K562 (cell line): ENCODE measurements around the gene PCSK2. TPM values are rescaled to one million over a fixed set of nuclear protein-coding genes. Genes with fewer than 3 reads are reported as not detected.
A peak's percentile ranks its signal among the peaks of the same experiment; 100 is the strongest.

Experiments
- ATAC-seq: fragments of 200-7000 bp; cut with Tn5 transposase; 3 replicates; pipeline ENCODE4 v1.9.1; 2020; ENCODE audit warnings: moderate library complexity
- BruUV-seq: library from RNA; stranded (reverse); fragments of 400-500 nt; replicated peaks from 2 replicates; lab custom pipeline; 2021; lab: Mats Ljungman, UMichigan
- CTCF ChIA-PET: fragments of 300-600 bp; formaldehyde crosslinking; extraction: SDS; loops from one replicate; lab custom pipeline; 2021; ENCODE audit warnings: low intra/inter-chr PET ratio; lab: Yijun Ruan, JAX
- POLR2A ChIA-PET: fragments of 300-600, 350-650 bp; sonication (Branson Sonifier 250); formaldehyde crosslinking; extraction: SDS; loops from one replicate; lab custom pipeline; 2021; ENCODE audit warnings: antibody characterized with exemption, inconsistent platforms; lab: Yijun Ruan, JAX
- DNase-seq, 4 experiments: peaks; one replicate each; pipeline versions ENCODE4 v3.0.0 to v3.0.0-alpha.2; 2011 to 2018; ENCODE audit warnings: low spot score in 3 of 4, mixed read lengths in 3 of 4; ENCODE audit errors: extremely low read depth in 1 of 4
- FAIRE-seq: peaks from 2 replicates; lab custom pipeline; 2011; peaks lifted over from hg19 to GRCh38; lab: Jason Lieb, UNC
- H2AFZ ChIP-seq: 2 replicates; pipeline ENCODE4 v1.6.0; 2011; ENCODE audit warnings: low read depth, low read length, control low read depth, inconsistent platforms
- H3K27ac ChIP-seq: fragments of 200-600 bp; 3 replicates; pipeline ENCODE4 v1.8.0; 2011; ENCODE audit warnings: low read depth, mild to moderate bottlenecking, control low read depth, inconsistent platforms, low read length, moderate library complexity, mixed read lengths; ENCODE audit errors: extremely low read depth
- H3K27me3 ChIP-seq, 2 experiments: fragments of 300-600 bp in 1 of 2; 2 replicates in 1 of 2; 3 replicates in 1 of 2; pipeline versions ENCODE4 v1.6.0 to v1.8.0; 2011; ENCODE audit warnings: inconsistent platforms in 2 of 2, low read length in 2 of 2, mild to moderate bottlenecking in 1 of 2, mixed read lengths in 1 of 2, moderate library complexity in 1 of 2; ENCODE audit not compliant: control insufficient read depth in 2 of 2, insufficient read depth in 2 of 2
- H3K36me3 ChIP-seq: fragments of 300-600 bp; 3 replicates; pipeline ENCODE4 v1.8.0; 2011; ENCODE audit warnings: mild to moderate bottlenecking, low read length, inconsistent platforms; ENCODE audit not compliant: control insufficient read depth, insufficient read depth
- H3K4me1 ChIP-seq, 2 experiments: fragments of 200-600 bp in 1 of 2; replicated peaks in 1 of 2; 2 replicates in 1 of 2; 3 replicates in 1 of 2; pipeline versions ENCODE4 v1.5.1 to v1.8.0; 2011; ENCODE audit warnings: inconsistent platforms in 2 of 2, low read length in 2 of 2, mild to moderate bottlenecking in 1 of 2, mixed read lengths in 1 of 2, moderate library complexity in 1 of 2; ENCODE audit not compliant: control insufficient read depth in 2 of 2, insufficient read depth in 2 of 2
- H3K4me2 ChIP-seq: 2 replicates; pipeline ENCODE4 v1.6.1; 2011; ENCODE audit warnings: low read length, control low read depth, inconsistent platforms, mixed read lengths; ENCODE audit not compliant: insufficient read depth
- H3K4me3 ChIP-seq: fragments of 200-600 bp; sonication (generic), shearing (Covaris generic); 2 replicates; pipeline ENCODE4 v1.5.1; 2016; ENCODE audit warnings: control low read depth, inconsistent platforms
- H3K79me2 ChIP-seq: fragments of 200-600 bp; 3 replicates; pipeline ENCODE4 v1.8.0; 2011; ENCODE audit warnings: low read length, inconsistent platforms; ENCODE audit not compliant: control insufficient read depth, insufficient read depth
- H3K9ac ChIP-seq, 2 experiments: 2 replicates each; pipeline versions ENCODE4 v1.6.0 to v1.6.1; 2011; ENCODE audit warnings: low read depth in 2 of 2, low read length in 2 of 2, control low read depth in 1 of 2, inconsistent platforms in 1 of 2, mild to moderate bottlenecking in 1 of 2, mixed read lengths in 1 of 2; ENCODE audit not compliant: insufficient read depth in 1 of 2
- H3K9me1 ChIP-seq: one replicate; pipeline ENCODE4 v1.6.0; 2011; ENCODE audit warnings: inconsistent platforms, mild to moderate bottlenecking, low read length, moderate library complexity; ENCODE audit not compliant: control insufficient read depth, insufficient read depth
- H3K9me3 ChIP-seq: replicated peaks from 2 replicates; pipeline ENCODE4 v1.5.1; 2011; ENCODE audit warnings: low read depth, low read length, inconsistent platforms; ENCODE audit not compliant: control insufficient read depth, insufficient read depth
- H4K20me1 ChIP-seq: replicated peaks from 2 replicates; pipeline ENCODE4 v1.6.1; 2011; ENCODE audit warnings: low read length, inconsistent platforms, mixed read lengths; ENCODE audit not compliant: control insufficient read depth, insufficient read depth
- E2F5 ChIP-seq: sonication (generic); formaldehyde crosslinking; IDR thresholded peaks from 2 replicates; pipeline ENCODE4 v1.8.0; 2022; ENCODE audit warnings: mild to moderate bottlenecking, missing genetic modification reagents
- ETV1 ChIP-seq: fragments of 450-650 bp; conservative IDR thresholded peaks from 2 replicates; pipeline ENCODE4 v1.6.1; 2016; ENCODE audit warnings: missing genetic modification characterization, control low read depth, low read depth, missing compliant biosample characterization
- FOSL1 ChIP-seq: fragments of 200-800 bp; sonication (Bioruptor generic); conservative IDR thresholded peaks from 2 replicates; pipeline ENCODE4 v1.6.1; 2016; ENCODE audit warnings: missing genetic modification characterization, missing compliant biosample characterization
- MNT ChIP-seq, 2 experiments: fragments of 450-650 bp; conservative IDR thresholded peaks; 2 replicates each; pipeline ENCODE4 v1.6.1; 2017; ENCODE audit warnings: mild to moderate bottlenecking in 2 of 2, moderate library complexity in 2 of 2
- MYBL2 ChIP-seq, 2 experiments: fragments of 450-650 bp in 1 of 2; sonication (generic) in 1 of 2; formaldehyde crosslinking in 1 of 2; IDR thresholded peaks; 2 replicates each; pipeline versions ENCODE4 v1.6.1 to v1.8.1; 2017 to 2022; ENCODE audit warnings: borderline replicate concordance in 1 of 2, inconsistent platforms in 1 of 2, low read depth in 1 of 2, mild to moderate bottlenecking in 1 of 2, missing genetic modification reagents in 1 of 2, moderate library complexity in 1 of 2
- NRF1 ChIP-seq, 2 experiments: fragments of 450-650 bp; IDR thresholded peaks in 1 of 2; conservative IDR thresholded peaks in 1 of 2; 2 replicates each; pipeline ENCODE4 v1.6.1; 2014; ENCODE audit warnings: mild to moderate bottlenecking in 2 of 2
- PCBP1 ChIP-seq: fragments of 200-400 bp; formaldehyde crosslinking; IDR thresholded peaks from 2 replicates; pipeline ENCODE4 v1.6.1; 2018; ENCODE audit warnings: mild to moderate bottlenecking, low read depth, low read length; ENCODE audit not compliant: poor library complexity, severe bottlenecking
- POLR2G ChIP-seq: fragments of 200-400 bp; formaldehyde crosslinking; IDR thresholded peaks from 2 replicates; pipeline ENCODE4 v1.6.1; 2017; ENCODE audit warnings: low read depth, mild to moderate bottlenecking, antibody characterized with exemption, low read length, moderate library complexity
- PREB ChIP-seq: sonication (generic); formaldehyde crosslinking; IDR thresholded peaks from 2 replicates; pipeline ENCODE4 v1.8.1; 2023; ENCODE audit warnings: mild to moderate bottlenecking, missing genetic modification reagents
- RBM39 ChIP-seq: fragments of 200-400 bp; formaldehyde crosslinking; optimal IDR thresholded peaks from 2 replicates; pipeline ENCODE3; 2018; ENCODE audit warnings: low read depth, low read length
- SIN3A ChIP-seq, 2 experiments: fragments of 150-350 bp in 1 of 2; IDR thresholded peaks; 2 replicates each; pipeline ENCODE4 v1.6.1; 2011 to 2016; ENCODE audit warnings: borderline replicate concordance in 2 of 2, low read depth in 2 of 2, low read length in 2 of 2, mild to moderate bottlenecking in 2 of 2, moderate library complexity in 2 of 2; ENCODE audit not compliant: control insufficient read depth in 1 of 2
- ZNF239 ChIP-seq: fragments of 250-450 bp; sonication (Bioruptor Pico); IDR thresholded peaks from 2 replicates; pipeline ENCODE4 v1.4.0; 2020; ENCODE audit warnings: mild to moderate bottlenecking
- ZNF511 ChIP-seq: sonication (generic); formaldehyde crosslinking; IDR thresholded peaks from 2 replicates; pipeline ENCODE4 v1.8.0; 2022; ENCODE audit warnings: mild to moderate bottlenecking, missing genetic modification reagents
- ZNF717 ChIP-seq: fragments of 250-450 bp; sonication (Bioruptor Pico); IDR thresholded peaks from 2 replicates; pipeline ENCODE4 v1.5.0; 2021
- in situ Hi-C: fragments of 300-500 bp; cut with MboI; formaldehyde crosslinking; loops from 4 replicates; pipeline ENCODE4 v1.15.0; 2018; ENCODE audit warnings: inconsistent platforms, mixed read lengths
- intact Hi-C: fragments of 100-400 bp; cut with micrococcal nuclease; formaldehyde crosslinking; loops from 2 replicates; pipeline ENCODE4 v1.14.2; 2022
- polyA plus RNA-seq, 8 experiments: library from polyadenylated mRNA; depleted of rRNA in 4 of 8; stranded (reverse) in 5 of 8; unstranded in 3 of 8; fragments of >200 nt; fragmentation: Nextera tagmentation in 2 of 8; fragmentation: Illumina TruSeq in 1 of 8; extraction: Ambion mirVana in 2 of 8; extraction: Trizol in 1 of 8; gene quantifications; 2 replicates each; pipeline versions ENCODE4 v1.2.1 to v1.2.3, GENCODE V29; 2011 to 2014; ENCODE audit warnings: inconsistent platforms in 1 of 8, missing spikeins in 1 of 8
- total RNA-seq, 7 experiments: library from RNA; depleted of rRNA in 6 of 7; stranded (reverse); fragments of >200 nt in 6 of 7; fragmentation: Illumina TruSeq in 2 of 7; extraction: Trizol in 2 of 7; gene quantifications; 2 replicates each; pipeline versions ENCODE4 v1.2.1 to v1.2.3, GENCODE V29; 2011 to 2021; ENCODE audit warnings: low replicate concordance in 1 of 7
- TF ChIP-seq, protein P1 (sequence below): IDR thresholded peaks from 2 replicates; pipeline ENCODE4 v1.6.1; 2014; ENCODE audit warnings: antibody characterized with exemption

PCSK2 gene
- total and polyA plus RNA-seq, 9 of the 15 experiments (the other 6 are each of a cell fraction or from before 2014, with no cell fraction given): 0.04 to 0.07 (median 0.05) TPM; not detected in 6

GRCh38 chr20:17421493-17421892 is 194.7 kb downstream of the PCSK2 start (continued):
- TF ChIP-seq, protein P1, sequence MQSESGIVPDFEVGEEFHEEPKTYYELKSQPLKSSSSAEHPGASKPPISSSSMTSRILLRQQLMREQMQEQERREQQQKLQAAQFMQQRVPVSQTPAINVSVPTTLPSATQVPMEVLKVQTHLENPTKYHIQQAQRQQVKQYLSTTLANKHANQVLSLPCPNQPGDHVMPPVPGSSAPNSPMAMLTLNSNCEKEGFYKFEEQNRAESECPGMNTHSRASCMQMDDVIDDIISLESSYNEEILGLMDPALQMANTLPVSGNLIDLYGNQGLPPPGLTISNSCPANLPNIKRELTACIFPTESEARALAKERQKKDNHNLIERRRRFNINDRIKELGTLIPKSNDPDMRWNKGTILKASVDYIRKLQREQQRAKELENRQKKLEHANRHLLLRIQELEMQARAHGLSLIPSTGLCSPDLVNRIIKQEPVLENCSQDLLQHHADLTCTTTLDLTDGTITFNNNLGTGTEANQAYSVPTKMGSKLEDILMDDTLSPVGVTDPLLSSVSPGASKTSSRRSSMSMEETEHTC: no peak
- TF ChIP-seq FOSL1: peak; percentile 63

GRCh38 chr20:17423782-17424181 is 196.9 kb downstream of the PCSK2 start:
- no peaks in the 10 kb centered on the region for H3K79me2 ChIP-seq
- intact Hi-C loops (no loop called here), in situ Hi-C loops (loop anchor here (10.0 kb wide), 1 partner anchor 619 kb away; no protein-coding TSS in a partner anchor)
- POLR2A ChIA-PET: no interaction called here
- no peak overlapping the region for H3K27ac ChIP-seq
- CTCF ChIA-PET: no interaction called here
- no peak overlapping the region for H3K4me3 ChIP-seq
- no peaks in the 10 kb centered on the region for H3K27me3 ChIP-seq
- no peaks in the 10 kb centered on the region for H3K9me3 ChIP-seq
- H3K9ac ChIP-seq: no peak overlapping the region
- FAIRE-seq (no peak), ATAC-seq (no peak)
- no peak overlapping the region for H2AFZ ChIP-seq
- no peak for TF ChIP-seq ETV1
- TF ChIP-seq RBM39: no peak
- TF ChIP-seq SIN3A (IDR thresholded peaks at IDR 0.05; ENCODE audit: borderline replicate concordance in 2 of 2, control insufficient read depth in 1 of 2, low read depth in 2 of 2, low read length in 2 of 2): no peak
- TF ChIP-seq ZNF511 (CRISPR knock-in tag): no peak
- TF ChIP-seq POLR2G: no peak
- TF ChIP-seq MNT (conservative IDR thresholded peaks at IDR 0.05): no peak
- TF ChIP-seq PCBP1: no peak
- no peak for TF ChIP-seq E2F5 (CRISPR knock-in tag)
- no peak for TF ChIP-seq ZNF239 (CRISPR knock-in tag)
- no peak for TF ChIP-seq PREB (CRISPR knock-in tag)
- no peak for TF ChIP-seq NRF1 (conservative IDR thresholded peaks at IDR 0.05 in 1 of 2, IDR thresholded peaks at IDR 0.05 in 1 of 2)
- TF ChIP-seq MYBL2 (IDR thresholded peaks at IDR 0.05; ENCODE audit: low read depth): no peak
- no peak for TF ChIP-seq MYBL2 (CRISPR knock-in tag; IDR thresholded peaks at IDR 0.05; ENCODE audit: borderline replicate concordance)
- no peak for TF ChIP-seq ZNF717 (CRISPR knock-in tag)
- TF ChIP-seq, all 486 proteins: peak for 0
- no peaks in the 10 kb centered on the region for H3K4me1 ChIP-seq
- DNase-seq: no peak
- no peak overlapping the region for H3K4me2 ChIP-seq
- no TSS peak for BruUV-seq
- no peaks in the 10 kb centered on the region for H4K20me1 ChIP-seq
- H3K9me1 ChIP-seq: no peaks in the 10 kb centered on the region
- H3K36me3 ChIP-seq: no peaks in the 10 kb centered on the region
